ENCODE data around the gene POU3F2.

Gene POU3F2

DNA sequence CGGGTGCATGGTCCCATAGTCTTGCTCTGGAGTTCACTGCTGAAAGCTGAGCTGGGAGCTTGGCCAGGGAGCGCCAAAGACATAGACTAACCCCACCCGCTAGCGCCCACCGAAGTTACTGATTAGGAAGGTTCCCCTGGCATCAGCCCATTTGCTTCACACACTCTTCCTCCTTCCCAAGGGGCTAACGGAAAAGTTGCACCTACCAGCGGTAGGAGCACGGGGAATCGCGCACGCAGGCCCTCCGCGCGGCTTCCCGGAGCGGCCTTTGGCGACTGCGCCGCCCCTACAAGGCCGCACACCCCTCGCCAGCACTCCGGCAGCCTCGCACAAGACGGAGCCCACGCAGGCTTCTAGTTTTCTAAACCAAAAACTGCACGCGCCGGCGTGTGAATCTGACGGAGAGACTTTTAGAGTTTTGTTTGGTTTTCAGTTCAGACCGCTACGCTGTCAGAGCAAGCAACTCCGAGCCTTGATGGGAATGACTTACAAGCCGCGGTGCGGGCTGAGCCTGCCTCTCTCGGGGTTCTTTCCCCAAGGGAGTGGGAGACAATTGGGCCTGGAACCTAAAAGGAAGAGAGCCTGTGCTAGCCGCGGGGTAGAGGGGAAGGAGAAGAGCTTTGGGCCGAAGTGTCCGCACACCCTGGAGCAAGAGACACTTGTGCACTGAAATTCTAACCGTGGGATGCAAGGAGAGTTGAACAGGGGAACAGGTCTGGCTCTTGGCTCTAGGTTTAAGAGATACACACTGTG, 891 bp upstream of the POU3F2 start:
- TF ChIP-seq, protein P1, sequence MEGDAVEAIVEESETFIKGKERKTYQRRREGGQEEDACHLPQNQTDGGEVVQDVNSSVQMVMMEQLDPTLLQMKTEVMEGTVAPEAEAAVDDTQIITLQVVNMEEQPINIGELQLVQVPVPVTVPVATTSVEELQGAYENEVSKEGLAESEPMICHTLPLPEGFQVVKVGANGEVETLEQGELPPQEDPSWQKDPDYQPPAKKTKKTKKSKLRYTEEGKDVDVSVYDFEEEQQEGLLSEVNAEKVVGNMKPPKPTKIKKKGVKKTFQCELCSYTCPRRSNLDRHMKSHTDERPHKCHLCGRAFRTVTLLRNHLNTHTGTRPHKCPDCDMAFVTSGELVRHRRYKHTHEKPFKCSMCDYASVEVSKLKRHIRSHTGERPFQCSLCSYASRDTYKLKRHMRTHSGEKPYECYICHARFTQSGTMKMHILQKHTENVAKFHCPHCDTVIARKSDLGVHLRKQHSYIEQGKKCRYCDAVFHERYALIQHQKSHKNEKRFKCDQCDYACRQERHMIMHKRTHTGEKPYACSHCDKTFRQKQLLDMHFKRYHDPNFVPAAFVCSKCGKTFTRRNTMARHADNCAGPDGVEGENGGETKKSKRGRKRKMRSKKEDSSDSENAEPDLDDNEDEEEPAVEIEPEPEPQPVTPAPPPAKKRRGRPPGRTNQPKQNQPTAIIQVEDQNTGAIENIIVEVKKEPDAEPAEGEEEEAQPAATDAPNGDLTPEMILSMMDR (IDR thresholded peaks at IDR 0.05; ENCODE audit: insufficient read depth, low read length, missing control alignments): no peak
- DNase-seq (ENCODE audit: low read depth, low spot score): no peak
- H3K4me3 ChIP-seq (ENCODE audit: low read depth, low read length): peak overlapping the region; percentile 59
- POLR2A ChIA-PET: interaction anchor here (0.6 kb wide), 1 partner anchor 27 kb away, joined by 8 read pairs; no protein-coding TSS in a partner anchor
- CTCF ChIA-PET: interaction anchor here (1.2 kb wide), 1 partner anchor 286 kb away, joined by 3 read pairs; no protein-coding TSS in a partner anchor

DNA sequence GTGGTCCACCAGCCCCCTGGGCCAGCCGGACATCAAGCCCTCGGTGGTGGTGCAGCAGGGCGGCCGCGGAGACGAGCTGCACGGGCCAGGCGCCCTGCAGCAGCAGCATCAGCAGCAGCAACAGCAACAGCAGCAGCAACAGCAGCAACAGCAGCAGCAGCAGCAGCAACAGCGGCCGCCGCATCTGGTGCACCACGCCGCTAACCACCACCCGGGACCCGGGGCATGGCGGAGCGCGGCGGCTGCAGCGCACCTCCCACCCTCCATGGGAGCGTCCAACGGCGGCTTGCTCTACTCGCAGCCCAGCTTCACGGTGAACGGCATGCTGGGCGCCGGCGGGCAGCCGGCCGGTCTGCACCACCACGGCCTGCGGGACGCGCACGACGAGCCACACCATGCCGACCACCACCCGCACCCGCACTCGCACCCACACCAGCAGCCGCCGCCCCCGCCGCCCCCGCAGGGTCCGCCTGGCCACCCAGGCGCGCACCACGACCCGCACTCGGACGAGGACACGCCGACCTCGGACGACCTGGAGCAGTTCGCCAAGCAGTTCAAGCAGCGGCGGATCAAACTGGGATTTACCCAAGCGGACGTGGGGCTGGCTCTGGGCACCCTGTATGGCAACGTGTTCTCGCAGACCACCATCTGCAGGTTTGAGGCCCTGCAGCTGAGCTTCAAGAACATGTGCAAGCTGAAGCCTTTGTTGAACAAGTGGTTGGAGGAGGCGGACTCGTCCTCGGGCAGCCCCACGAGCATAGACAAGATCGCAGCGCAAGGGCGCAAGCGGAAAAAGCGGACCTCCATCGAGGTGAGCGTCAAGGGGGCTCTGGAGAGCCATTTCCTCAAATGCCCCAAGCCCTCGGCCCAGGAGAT, 1.0 kb downstream of the POU3F2 start:
- TF ChIP-seq, protein P1 (IDR thresholded peaks at IDR 0.05; ENCODE audit: insufficient read depth, low read length, missing control alignments): no peak
- POLR2A ChIA-PET: no interaction called here
- CTCF ChIA-PET: interaction anchor here (1.5 to 2.8 kb wide), 2 partner anchors 10 to 1338 kb away, joined by 4 to 13 read pairs; no protein-coding TSS in a partner anchor
- no peak for DNase-seq (ENCODE audit: low read depth, low spot score)
- peak overlapping the region; percentile 59 for H3K4me3 ChIP-seq (ENCODE audit: low read depth, low read length)

DNA sequence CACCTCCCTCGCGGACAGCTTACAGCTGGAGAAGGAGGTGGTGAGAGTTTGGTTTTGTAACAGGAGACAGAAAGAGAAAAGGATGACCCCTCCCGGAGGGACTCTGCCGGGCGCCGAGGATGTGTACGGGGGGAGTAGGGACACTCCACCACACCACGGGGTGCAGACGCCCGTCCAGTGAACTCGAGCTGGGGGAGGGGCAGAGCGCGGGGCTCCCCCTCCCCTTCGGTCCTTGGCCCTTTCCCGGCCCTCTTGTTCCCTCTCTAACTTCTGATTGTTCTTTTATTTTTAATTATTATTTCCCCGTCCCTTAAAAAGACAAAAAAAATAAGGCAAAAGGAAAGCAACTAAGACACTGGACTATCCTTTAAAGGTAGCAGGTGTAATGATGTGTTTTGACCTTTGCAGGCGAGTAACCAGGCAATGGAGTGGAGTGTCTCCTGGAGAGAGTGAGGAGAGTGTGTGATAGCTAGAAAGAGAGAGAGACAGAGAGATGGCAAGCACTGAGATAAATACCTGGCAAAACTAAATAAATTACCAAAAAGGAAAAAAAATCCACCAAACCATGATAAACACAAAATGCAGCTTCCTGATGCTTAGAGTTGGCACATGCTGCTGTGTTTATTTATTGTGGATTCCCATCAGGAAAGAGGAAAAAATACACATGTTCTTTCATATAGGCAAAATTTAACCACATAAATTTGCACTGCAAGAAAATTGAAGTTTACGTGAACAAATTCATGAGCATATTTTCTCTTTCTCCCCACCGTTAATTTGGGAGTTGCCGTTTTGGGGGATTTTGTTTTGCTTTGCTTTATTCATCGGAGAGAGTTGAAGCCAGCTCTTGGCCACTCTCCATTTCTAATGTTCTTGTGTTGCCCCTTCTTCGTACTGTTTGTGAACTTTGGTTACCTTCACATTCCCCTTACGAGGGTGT, 1.9 kb downstream of the POU3F2 start:
- ChIA-PET CTCF (interaction anchor here (1.5 to 2.8 kb wide), 3 partner anchors 9 to 1339 kb away, joined by 4 to 13 read pairs (median 6); no protein-coding TSS in a partner anchor), POLR2A (no interaction called here)
- H3K4me3 ChIP-seq (ENCODE audit: low read depth, low read length): no peak overlapping the region
- no peak for DNase-seq (ENCODE audit: low read depth, low spot score)
- TF ChIP-seq, protein P1 (IDR thresholded peaks at IDR 0.05; ENCODE audit: insufficient read depth, low read length, missing control alignments): no peak

DNA sequence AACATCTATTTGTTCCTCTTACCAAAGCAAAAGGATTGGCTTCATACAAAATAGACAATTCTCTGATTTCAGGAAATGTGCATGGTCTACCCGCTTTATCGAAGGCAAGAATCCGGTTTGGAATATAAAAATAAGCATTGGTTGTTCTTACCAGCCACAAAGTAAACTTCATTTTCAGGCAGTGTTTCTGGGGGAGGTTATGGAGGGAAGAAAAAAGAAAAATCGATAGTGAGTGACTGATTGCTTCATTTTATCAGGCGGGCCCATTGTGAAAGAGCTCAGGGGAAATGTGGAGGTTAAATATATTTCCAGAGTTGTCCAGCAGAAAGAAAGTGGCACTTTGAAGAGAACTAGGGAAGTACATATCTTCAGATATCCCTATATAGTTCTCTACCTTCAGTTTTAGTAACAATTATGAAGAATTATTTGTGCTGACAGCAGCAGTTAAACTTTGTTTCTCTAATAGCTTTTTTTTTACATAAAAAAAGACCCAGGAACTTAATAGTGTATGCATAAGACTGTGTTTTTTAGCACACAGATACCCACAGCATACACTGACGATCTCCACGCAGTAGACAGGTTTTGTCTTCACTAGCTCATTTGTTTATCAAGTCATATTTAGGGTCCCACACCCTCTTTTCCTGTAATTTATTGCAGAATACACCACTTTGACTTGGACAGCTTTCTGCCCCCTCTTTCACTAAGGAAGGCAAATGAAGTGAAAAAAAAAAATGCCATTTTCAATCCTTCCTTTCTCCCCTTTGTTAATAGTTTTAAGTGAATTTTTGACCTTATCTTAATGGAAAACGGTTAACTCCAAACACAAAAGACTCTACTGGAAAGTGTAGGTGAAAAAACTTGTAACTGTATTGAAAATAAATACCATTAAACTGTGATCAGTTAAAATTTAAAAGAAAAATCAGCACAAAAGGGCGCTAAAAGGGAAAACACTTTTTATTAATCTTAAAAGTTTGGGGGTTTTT, 2.9 kb downstream of the POU3F2 start:
- DNase-seq (ENCODE audit: low read depth, low spot score): no peak
- TF ChIP-seq, protein P1 (IDR thresholded peaks at IDR 0.05; ENCODE audit: insufficient read depth, low read length, missing control alignments): no peak
- CTCF ChIA-PET: interaction anchor here (1.5 to 2.8 kb wide), 3 partner anchors 8 to 1340 kb away, joined by 4 to 13 read pairs (median 6); no protein-coding TSS in a partner anchor
- no peak overlapping the region for H3K4me3 ChIP-seq (ENCODE audit: low read depth, low read length)
- POLR2A ChIA-PET: no interaction called here

DNA sequence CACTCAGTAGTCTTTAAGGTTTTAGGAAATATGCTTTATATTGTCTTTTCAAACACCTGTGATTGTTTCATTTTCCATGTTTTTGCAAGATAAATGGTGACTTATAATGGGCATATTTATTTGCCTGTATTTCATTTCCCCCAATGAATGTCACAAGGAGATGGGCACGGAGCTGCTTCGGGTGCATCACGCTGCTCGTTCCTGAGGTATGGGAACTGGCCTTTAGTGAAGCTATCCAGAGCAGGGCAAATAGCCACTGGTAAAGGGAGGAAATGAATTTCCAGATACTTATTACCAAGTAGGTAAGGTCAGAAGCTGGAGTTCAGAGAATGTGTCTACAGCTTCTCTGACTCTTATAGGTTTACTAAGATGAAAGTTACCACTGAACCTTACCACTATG, 3.7 kb downstream of the POU3F2 start:
- no peak overlapping the region for H3K4me3 ChIP-seq (ENCODE audit: low read depth, low read length)
- TF ChIP-seq, protein P1 (IDR thresholded peaks at IDR 0.05; ENCODE audit: insufficient read depth, low read length, missing control alignments): no peak
- no peak for DNase-seq (ENCODE audit: low read depth, low spot score)
- POLR2A ChIA-PET: no interaction called here
- CTCF ChIA-PET: no interaction called here
